H1 (cell line): Measurements from ENCODE around the gene KTI12. TPM values are rescaled to one million over a fixed set of nuclear protein-coding genes. Genes with fewer than 3 reads are reported as not detected.

Experiments
- CTCF ChIA-PET: fragments of 300-600 bp; sonication (Branson Sonifier 250); formaldehyde crosslinking; loops from one replicate; lab custom pipeline; 2021; ENCODE audit not compliant: partially characterized antibody; lab: Charles Lee
- POLR2A ChIA-PET: fragments of 300-600 bp; sonication (Branson Sonifier 250); formaldehyde crosslinking; loops from one replicate; lab custom pipeline; 2021; ENCODE audit warnings: inconsistent platforms; ENCODE audit not compliant: partially characterized antibody; lab: Charles Lee
- DNase-seq, 2 experiments: peaks; one replicate each; pipeline versions ENCODE4 v3.0.0 to v3.0.0-alpha.2; 2010 to 2022; ENCODE audit warnings: low spot score in 2 of 2, low read depth in 1 of 2, mixed read lengths in 1 of 2
- FAIRE-seq: peaks from 2 replicates; lab custom pipeline; 2011; peaks lifted over from hg19 to GRCh38; lab: Jason Lieb, UNC
- H2AFZ ChIP-seq: 2 replicates; pipeline ENCODE4 v1.8.1; 2012; ENCODE audit warnings: low read length, inconsistent platforms
- H2AK5ac ChIP-seq: 2 replicates; pipeline ENCODE4 v1.6.1; 2013; ENCODE audit warnings: low read depth, low read length
- H2BK120ac ChIP-seq: replicated peaks from 2 replicates; pipeline ENCODE3; 2013; ENCODE audit warnings: low read depth, low read length, inconsistent platforms
- H2BK12ac ChIP-seq: 2 replicates; pipeline ENCODE4 v1.6.1; 2013; ENCODE audit warnings: low read depth, low read length
- H2BK15ac ChIP-seq: 2 replicates; pipeline ENCODE4 v1.6.1; 2013; ENCODE audit warnings: low read length
- H2BK20ac ChIP-seq: 2 replicates; pipeline ENCODE4 v1.6.1; 2013; ENCODE audit warnings: low read length
- H2BK5ac ChIP-seq: 2 replicates; pipeline ENCODE4 v1.6.1; 2013; ENCODE audit warnings: low read depth, low read length
- H3K14ac ChIP-seq: 2 replicates; pipeline ENCODE4 v1.6.1; 2013; ENCODE audit warnings: inconsistent platforms; ENCODE audit not compliant: insufficient read length
- H3K18ac ChIP-seq: 2 replicates; pipeline ENCODE4 v1.6.1; 2013; ENCODE audit warnings: low read length; ENCODE audit errors: extremely low read depth
- H3K23ac ChIP-seq: 2 replicates; pipeline ENCODE4 v1.6.1; 2013; ENCODE audit warnings: inconsistent platforms; ENCODE audit not compliant: insufficient read length
- H3K23me2 ChIP-seq: 2 replicates; pipeline ENCODE4 v1.6.1; 2013; ENCODE audit warnings: low read depth, low read length
- H3K27ac ChIP-seq: 2 replicates; pipeline ENCODE4 v1.6.1; 2011; ENCODE audit warnings: low read depth, low read length, inconsistent platforms
- H3K27me3 ChIP-seq, 4 experiments: replicated peaks in 1 of 4; 1 replicate in 1 of 4; 2 replicates in 3 of 4; pipeline versions ENCODE4 v1.6.1 to v1.8.1; 2011 to 2013; ENCODE audit warnings: low read length in 3 of 4, mild to moderate bottlenecking in 3 of 4, inconsistent platforms in 2 of 4, mixed read lengths in 2 of 4, moderate library complexity in 1 of 4; ENCODE audit not compliant: control insufficient read depth in 3 of 4, insufficient read depth in 3 of 4; ENCODE audit errors: extremely low read depth in 1 of 4
- H3K36me3 ChIP-seq, 4 experiments: 2 replicates each; pipeline versions ENCODE4 v1.6.1 to v1.8.1; 2011 to 2013; ENCODE audit warnings: mild to moderate bottlenecking in 4 of 4, low read length in 3 of 4, moderate library complexity in 2 of 4, control low read depth in 1 of 4, inconsistent platforms in 1 of 4; ENCODE audit not compliant: insufficient read depth in 4 of 4, control insufficient read depth in 2 of 4
- H3K4ac ChIP-seq: replicated peaks from 2 replicates; pipeline ENCODE3; 2013; ENCODE audit warnings: low read length, low read depth, mixed read lengths, inconsistent platforms; ENCODE audit not compliant: insufficient read length
- H3K4me1 ChIP-seq, 4 experiments: replicated peaks in 1 of 4; 1 replicate in 1 of 4; 2 replicates in 3 of 4; pipeline versions ENCODE4 v1.6.1 to v1.8.1; 2011 to 2013; ENCODE audit warnings: low read length in 3 of 4, inconsistent platforms in 2 of 4, mixed read lengths in 1 of 4; ENCODE audit not compliant: insufficient read depth in 4 of 4, control insufficient read depth in 3 of 4
- H3K4me2 ChIP-seq, 2 experiments: 2 replicates each; pipeline versions ENCODE4 v1.6.1 to v1.8.1; 2011 to 2013; ENCODE audit warnings: low read depth in 2 of 2, low read length in 2 of 2, control low read depth in 1 of 2, inconsistent platforms in 1 of 2, mild to moderate bottlenecking in 1 of 2; ENCODE audit not compliant: insufficient read depth in 1 of 2
- H3K4me3 ChIP-seq, 4 experiments: fragments of 200-600, 300-600 bp in 1 of 4; sonication (generic), shearing (Covaris generic), sonication (Bioruptor Twin) in 1 of 4; 2 replicates each; pipeline versions ENCODE4 v1.5.1 to v1.8.1; 2011 to 2016; ENCODE audit warnings: low read length in 4 of 4, low read depth in 3 of 4, control low read depth in 2 of 4, inconsistent platforms in 2 of 4, mild to moderate bottlenecking in 2 of 4, mixed read lengths in 1 of 4, moderate library complexity in 1 of 4; ENCODE audit not compliant: insufficient read depth in 2 of 4; ENCODE audit errors: extremely low read depth in 1 of 4
- H3K56ac ChIP-seq: replicated peaks from 2 replicates; pipeline ENCODE3; 2013; ENCODE audit warnings: low read depth, mild to moderate bottlenecking, mixed read lengths, low read length, inconsistent platforms; ENCODE audit not compliant: insufficient read length
- H3K79me1 ChIP-seq: 2 replicates; pipeline ENCODE4 v1.6.1; 2013; ENCODE audit warnings: low read depth, low read length, control low read depth
- H3K79me2 ChIP-seq, 2 experiments: 2 replicates each; pipeline versions ENCODE4 v1.6.1 to v1.8.1; 2012 to 2013; ENCODE audit warnings: low read length in 2 of 2, mild to moderate bottlenecking in 2 of 2, inconsistent platforms in 1 of 2; ENCODE audit not compliant: insufficient read depth in 2 of 2, control insufficient read depth in 1 of 2
- H3K9ac ChIP-seq, 4 experiments: replicated peaks in 1 of 4; 1 replicate in 1 of 4; 2 replicates in 3 of 4; pipeline versions ENCODE4 v1.6.1 to v1.8.1; 2011 to 2013; ENCODE audit warnings: low read depth in 3 of 4, low read length in 3 of 4, control low read depth in 2 of 4, mild to moderate bottlenecking in 2 of 4, moderate library complexity in 2 of 4, inconsistent platforms in 1 of 4; ENCODE audit errors: extremely low read depth in 1 of 4
- H3K9me3 ChIP-seq, 2 experiments: 2 replicates each; pipeline versions ENCODE4 v1.6.1 to v1.8.1; 2012 to 2013; ENCODE audit warnings: mild to moderate bottlenecking in 2 of 2, moderate library complexity in 2 of 2, control low read depth in 1 of 2, inconsistent platforms in 1 of 2, low read depth in 1 of 2, low read length in 1 of 2, mixed read lengths in 1 of 2; ENCODE audit not compliant: insufficient read depth in 2 of 2
- H4K20me1 ChIP-seq, 2 experiments: replicated peaks in 1 of 2; 2 replicates each; pipeline versions ENCODE3 to v1.8.1; 2011 to 2013; ENCODE audit warnings: inconsistent platforms in 2 of 2, low read length in 2 of 2, mild to moderate bottlenecking in 1 of 2; ENCODE audit not compliant: insufficient read depth in 2 of 2, control insufficient read depth in 1 of 2
- H4K5ac ChIP-seq: 2 replicates; pipeline ENCODE4 v1.6.1; 2013; ENCODE audit warnings: low read length, low read depth, mixed read lengths, inconsistent platforms; ENCODE audit not compliant: insufficient read length
- H4K8ac ChIP-seq: 2 replicates; pipeline ENCODE4 v1.8.0; 2013; ENCODE audit warnings: mild to moderate bottlenecking, moderate library complexity, low read length, inconsistent platforms; ENCODE audit not compliant: insufficient read depth; ENCODE audit errors: extremely low read depth
- H4K91ac ChIP-seq: replicated peaks from 2 replicates; pipeline ENCODE3; 2013; ENCODE audit warnings: low read length, mixed read lengths, inconsistent platforms; ENCODE audit not compliant: insufficient read length
- SAP30 ChIP-seq: fragments of 300-600 bp; sonication (generic); IDR thresholded peaks from 2 replicates; pipeline ENCODE4 v1.7.1; 2012; ENCODE audit warnings: low read length, moderate library complexity, mild to moderate bottlenecking, inconsistent platforms; ENCODE audit not compliant: insufficient read depth, insufficient replicate concordance
- SP2 ChIP-seq: IDR thresholded peaks from 2 replicates; pipeline ENCODE4 v1.6.1; 2012; ENCODE audit warnings: mild to moderate bottlenecking, low read length, inconsistent platforms
- WGBS, 2 experiments: shearing (Covaris generic) in 1 of 2; methylation state at CpG; one replicate each; pipeline versions ENCODE4 v1.1.6 to v1.1.7; 2013 to 2015; ENCODE audit warnings: low lambda C conversion rate in 2 of 2, mixed read lengths in 2 of 2, inconsistent platforms in 1 of 2, low coverage in 1 of 2, missing lambda C conversion rate in 1 of 2; ENCODE audit not compliant: insufficient replicate concordance in 2 of 2, insufficient coverage in 1 of 2, insufficient read length in 1 of 2; ENCODE audit errors: extremely low coverage in 1 of 2, missing lambda C conversion rate in 1 of 2; 5-methylcytosine and 5-hydroxymethylcytosine counted together
- polyA plus RNA-seq, 7 experiments: library from polyadenylated mRNA; depleted of rRNA in 3 of 7; stranded (reverse) in 5 of 7; unstranded in 2 of 7; fragments of >200 nt in 5 of 7; fragments of 200-250 nt in 2 of 7; gene quantifications; 1 replicate in 5 of 7; 2 replicates in 1 of 7; 4 replicates in 1 of 7; pipeline versions ENCODE4 v1.2.1 to v1.2.3, GENCODE V29; 2011 to 2013; ENCODE audit warnings: missing spikeins in 2 of 7, mixed read lengths in 2 of 7
- total RNA-seq: library from RNA; stranded (reverse); fragmentation: NEBNext Ultra II Directional; extraction: Animal tissue kit (Norgen Biotek cat#: 25700); gene quantifications from 2 replicates; pipeline ENCODE4 v1.2.1, GENCODE V29; 2021

KTI12 gene
- total and polyA plus RNA-seq, 2 of the 8 experiments (the other 6 are each of a cell fraction or from before 2014, with no cell fraction given), result 7.5 to 16.2 TPM

- Histone ChIP-seq H3K4me1 (no peaks in the 10 kb centered on the region), H3K9me3 (no peaks in the 10 kb centered on the region), H2BK15ac (no peak overlapping the region), H3K18ac (no peak overlapping the region), H3K27me3 (no peaks in the 10 kb centered on the region), H4K8ac (no peak overlapping the region), H3K27ac (no peak overlapping the region), H3K4ac (no peak overlapping the region), H3K23me2 (no peaks in the 10 kb centered on the region; the same call in 1 of the 2 replicates), H3K9ac (no peak overlapping the region), H4K91ac (no peak overlapping the region), H3K79me1 (no peaks in the 10 kb centered on the region; the same call in 1 of the 2 replicates), H2BK5ac (no peak overlapping the region), H2AFZ (no peak overlapping the region), H4K20me1 (peaks cover 2% of the 10 kb centered on the region in 2 experiments), H4K5ac (no peak overlapping the region), H3K56ac (no peak overlapping the region), H3K4me2 (no peak overlapping the region), H2BK20ac (no peak overlapping the region), H3K14ac (no peak overlapping the region), H3K36me3 (peaks cover 18 to 46% (median 29%) of the 10 kb centered on the region in 4 experiments; a peak in 7 of 8 replicates), H3K23ac (no peak overlapping the region), H3K4me3 (no peak overlapping the region), H2AK5ac (no peak overlapping the region), H2BK12ac (no peak overlapping the region), H2BK120ac (no peak overlapping the region), H3K79me2 (peaks cover 0 to 6% of the 10 kb centered on the region in 2 experiments; a peak in 1 of 4 replicates)
- FAIRE-seq (no peak), DNase-seq (no peak)
- WGBS, 2 experiments, result 95% methylated on average over 2 of the region's 2 CpGs; no CpG with 5 or more reads in 1 of the 2 experiments
- POLR2A ChIA-PET, result interaction anchor here (0.6 to 1.2 kb wide), 2 partner anchors 8 to 42 kb away, joined by 4 read pairs; no protein-coding TSS in a partner anchor
- CTCF ChIA-PET, result interaction anchor here (0.6 kb wide), 1 partner anchor 138 kb away, joined by 3 read pairs; no protein-coding TSS in a partner anchor
- TF ChIP-seq SP2 (no peak), SAP30 (no peak)
Observed at GRCh38 chr1:52026278-52026677, 7.3 kb downstream of the KTI12 start.
